Peyer's patch (tissue), 4 donors: ENCODE measurements around the gene FYB2. TPM values are rescaled to one million over a fixed set of nuclear protein-coding genes. Genes with fewer than 3 reads are reported as not detected.

Experiments
- DNase-seq, 3 donors: peaks; one replicate each; pipeline ENCODE4 v3.0.0-alpha.2; 2017 to 2019
- H3K27ac ChIP-seq, 4 donors: fragments of 200-600 bp; sonication (generic); one replicate each; pipeline ENCODE4 v1.5.1; 2016 to 2019
- H3K27me3 ChIP-seq, 2 donors: fragments of 200-600 bp; sonication (generic); one replicate each; pipeline ENCODE4 v1.5.1; 2019
- H3K36me3 ChIP-seq, 3 donors: fragments of 200-600 bp; sonication (generic); one replicate each; pipeline ENCODE4 v1.5.1; 2016 to 2019
- H3K4me1 ChIP-seq, 4 donors: fragments of 200-600 bp; sonication (generic); one replicate each; pipeline ENCODE4 v1.5.1; 2016 to 2019
- H3K4me3 ChIP-seq, 4 donors: fragments of 200-600 bp; sonication (generic); 1 replicate in 3 of 4; 2 replicates in 1 of 4; pipeline ENCODE4 v1.5.1; 2016 to 2019; ENCODE audit warnings: mild to moderate bottlenecking in 1 of 4
- H3K9me3 ChIP-seq, 4 donors: fragments of 200-600 bp; sonication (generic); one replicate each; pipeline ENCODE4 v1.5.1; 2016 to 2019; ENCODE audit warnings: mild to moderate bottlenecking in 1 of 4
- CTCF ChIP-seq, 6 experiments: fragments of 450-650 bp in 4 of 6; fragments of 200-600 bp in 2 of 6; sonication (generic) in 1 of 6; IDR thresholded peaks; one replicate each; pipeline ENCODE4 v1.5.1; 2017 to 2019; ENCODE audit warnings: antibody characterized with exemption in 6 of 6, mild to moderate bottlenecking in 3 of 6, moderate library complexity in 1 of 6
- POLR2A ChIP-seq, 2 donors: fragments of 450-650 bp; IDR thresholded peaks; one replicate each; pipeline ENCODE4 v1.5.1; 2017; ENCODE audit warnings: antibody characterized with exemption in 2 of 2, mild to moderate bottlenecking in 2 of 2, moderate library complexity in 2 of 2
- total RNA-seq, 4 donors: library from RNA; depleted of rRNA; stranded (reverse); fragments of >200 nt; gene quantifications; one replicate each; pipeline ENCODE4 v1.1.0, GENCODE V29; 2016

Gene FYB2
- total RNA-seq, 4 donors from 2014 or later, result 4.1 to 10.2 (median 8.4) TPM

- no peak for TF ChIP-seq CTCF (IDR thresholded peaks at IDR 0.05)
- TF ChIP-seq POLR2A (IDR thresholded peaks at IDR 0.05), result no peak
- H3K9me3 ChIP-seq, result peaks cover 0 to 3% (median 0%) of the 10 kb centered on the region in 4 donors
- no peak overlapping the region for H3K4me3 ChIP-seq
- H3K27me3 ChIP-seq, result no peaks in the 10 kb centered on the region
- H3K27ac ChIP-seq, result no peak overlapping the region
- H3K4me1 ChIP-seq, result no peaks in the 10 kb centered on the region
- no peaks in the 10 kb centered on the region for H3K36me3 ChIP-seq
- no peak for DNase-seq
These were observed 24.3 kb upstream of the FYB2 start for GRCh38 chr1:56843544-56843943.

GRCh38 chr1:56838759-56839158 lies 19.6 kb upstream of the FYB2 start:
- Histone ChIP-seq H3K9me3 (peaks cover 0 to 3% (median 0%) of the 10 kb centered on the region in 4 donors), H3K4me3 (no peak overlapping the region), H3K27ac (no peak overlapping the region), H3K36me3 (no peaks in the 10 kb centered on the region), H3K4me1 (no peaks in the 10 kb centered on the region), H3K27me3 (no peaks in the 10 kb centered on the region)
- TF ChIP-seq CTCF (IDR thresholded peaks at IDR 0.05), result no peak
- no peak for DNase-seq

GRCh38 chr1:56837244-56837939 lies 18.2 kb upstream of the FYB2 start:
- Histone ChIP-seq H3K36me3 (no peaks in the 10 kb centered on the region), H3K4me1 (no peaks in the 10 kb centered on the region), H3K27ac (no peak overlapping the region), H3K27me3 (no peaks in the 10 kb centered on the region), H3K9me3 (peaks cover 0 to 3% (median 0%) of the 10 kb centered on the region in 4 donors), H3K4me3 (no peak overlapping the region)
- DNase-seq, result no peak
- no peak for TF ChIP-seq POLR2A (IDR thresholded peaks at IDR 0.05)
- TF ChIP-seq CTCF (IDR thresholded peaks at IDR 0.05), result no peak

GRCh38 chr1:56836359-56836758 lies 17.2 kb upstream of the FYB2 start:
- Histone ChIP-seq H3K27ac (no peak overlapping the region), H3K4me3 (no peak overlapping the region), H3K27me3 (no peaks in the 10 kb centered on the region), H3K36me3 (no peaks in the 10 kb centered on the region), H3K4me1 (no peaks in the 10 kb centered on the region), H3K9me3 (peaks cover 0 to 3% (median 0%) of the 10 kb centered on the region in 4 donors)
- no peak for DNase-seq
- TF ChIP-seq POLR2A (IDR thresholded peaks at IDR 0.05) (no peak), CTCF (IDR thresholded peaks at IDR 0.05) (no peak)

GRCh38 chr1:56835657-56836056 lies 16.5 kb upstream of the FYB2 start:
- DNase-seq, result no peak
- H3K4me3 ChIP-seq, result no peak overlapping the region
- TF ChIP-seq POLR2A (IDR thresholded peaks at IDR 0.05), result no peak
- TF ChIP-seq CTCF (IDR thresholded peaks at IDR 0.05), result no peak
- no peak overlapping the region for H3K27ac ChIP-seq
- peaks cover 0 to 3% (median 0%) of the 10 kb centered on the region in 4 donors for H3K9me3 ChIP-seq
- no peaks in the 10 kb centered on the region for H3K27me3 ChIP-seq
- H3K36me3 ChIP-seq, result no peaks in the 10 kb centered on the region
- H3K4me1 ChIP-seq, result no peaks in the 10 kb centered on the region
